Fibroblast of lung (primary cell): ENCODE data around the gene LRRTM3.

Experiments used
- EZH2 ChIP-seq: IDR thresholded peaks from 2 replicates; pipeline ENCODE4 v1.5.1; 2012; ENCODE audit warnings: low read length, control low read depth, mild to moderate bottlenecking; ENCODE audit errors: missing control alignments
- TF ChIP-seq, protein P1 (sequence below), 2 donors: IDR thresholded peaks in 1 of 2; conservative IDR thresholded peaks in 1 of 2; 1 replicate in 1 of 2; 2 replicates in 1 of 2; pipeline ENCODE4 v1.5.1; 2011 to 2012; ENCODE audit warnings: low read length in 2 of 2, control low read depth in 1 of 2, inconsistent platforms in 1 of 2, low read depth in 1 of 2, mild to moderate bottlenecking in 1 of 2

- TF ChIP-seq, protein P1, sequence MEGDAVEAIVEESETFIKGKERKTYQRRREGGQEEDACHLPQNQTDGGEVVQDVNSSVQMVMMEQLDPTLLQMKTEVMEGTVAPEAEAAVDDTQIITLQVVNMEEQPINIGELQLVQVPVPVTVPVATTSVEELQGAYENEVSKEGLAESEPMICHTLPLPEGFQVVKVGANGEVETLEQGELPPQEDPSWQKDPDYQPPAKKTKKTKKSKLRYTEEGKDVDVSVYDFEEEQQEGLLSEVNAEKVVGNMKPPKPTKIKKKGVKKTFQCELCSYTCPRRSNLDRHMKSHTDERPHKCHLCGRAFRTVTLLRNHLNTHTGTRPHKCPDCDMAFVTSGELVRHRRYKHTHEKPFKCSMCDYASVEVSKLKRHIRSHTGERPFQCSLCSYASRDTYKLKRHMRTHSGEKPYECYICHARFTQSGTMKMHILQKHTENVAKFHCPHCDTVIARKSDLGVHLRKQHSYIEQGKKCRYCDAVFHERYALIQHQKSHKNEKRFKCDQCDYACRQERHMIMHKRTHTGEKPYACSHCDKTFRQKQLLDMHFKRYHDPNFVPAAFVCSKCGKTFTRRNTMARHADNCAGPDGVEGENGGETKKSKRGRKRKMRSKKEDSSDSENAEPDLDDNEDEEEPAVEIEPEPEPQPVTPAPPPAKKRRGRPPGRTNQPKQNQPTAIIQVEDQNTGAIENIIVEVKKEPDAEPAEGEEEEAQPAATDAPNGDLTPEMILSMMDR (conservative IDR thresholded peaks at IDR 0.05 in 1 of 2, IDR thresholded peaks at IDR 0.05 in 1 of 2; ENCODE audit: low read depth in 1 of 2, low read length in 2 of 2): no peak
- no peak for TF ChIP-seq EZH2
These were observed 91.4 kb downstream of the LRRTM3 start for GRCh38 chr10:67017218-67017617.
